ENCODE data around the gene VIT.

- TF ChIP-seq CTCF (conservative IDR thresholded peaks at IDR 0.05 in 1 of 2, IDR thresholded peaks at IDR 0.05 in 1 of 2; ENCODE audit: low read depth in 1 of 2, low read length in 2 of 2) (no peak), EZH2 (IDR thresholded peaks at IDR 0.05; ENCODE audit: low read length, missing control alignments) (no peak)
Measured at GRCh38 chr2:36682562-36682961, 13.9 kb upstream of the VIT start.
